H54 (cell line): Measurements from ENCODE around the gene PNMA8A.
"Not testable (repeated sequence)": the region's sequence is repeated elsewhere in the genome, so short reads cannot be mapped to it uniquely, and the experiment has no call there.

ENCODE experiments used
- DNase-seq: peaks from one replicate; pipeline ENCODE4 v3.0.0; 2011; ENCODE audit warnings: low spot score, mixed read lengths; ENCODE audit not compliant: insufficient read length
- FAIRE-seq: peaks from 3 replicates; lab custom pipeline; 2011; peaks lifted over from hg19 to GRCh38; lab: Jason Lieb, UNC
- POLR2A ChIP-seq: IDR thresholded peaks from 2 replicates; pipeline ENCODE4 v1.6.1; 2011; ENCODE audit warnings: low read depth, mild to moderate bottlenecking, low read length

The PNMA8A gene, protein sequence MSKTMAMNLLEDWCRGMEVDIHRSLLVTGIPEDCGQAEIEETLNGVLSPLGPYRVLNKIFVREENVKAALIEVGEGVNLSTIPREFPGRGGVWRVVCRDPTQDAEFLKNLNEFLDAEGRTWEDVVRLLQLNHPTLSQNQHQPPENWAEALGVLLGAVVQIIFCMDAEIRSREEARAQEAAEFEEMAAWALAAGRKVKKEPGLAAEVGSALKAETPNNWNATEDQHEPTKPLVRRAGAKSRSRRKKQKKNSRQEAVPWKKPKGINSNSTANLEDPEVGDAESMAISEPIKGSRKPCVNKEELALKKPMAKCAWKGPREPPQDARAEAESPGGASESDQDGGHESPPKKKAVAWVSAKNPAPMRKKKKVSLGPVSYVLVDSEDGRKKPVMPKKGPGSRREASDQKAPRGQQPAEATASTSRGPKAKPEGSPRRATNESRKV

DNA sequence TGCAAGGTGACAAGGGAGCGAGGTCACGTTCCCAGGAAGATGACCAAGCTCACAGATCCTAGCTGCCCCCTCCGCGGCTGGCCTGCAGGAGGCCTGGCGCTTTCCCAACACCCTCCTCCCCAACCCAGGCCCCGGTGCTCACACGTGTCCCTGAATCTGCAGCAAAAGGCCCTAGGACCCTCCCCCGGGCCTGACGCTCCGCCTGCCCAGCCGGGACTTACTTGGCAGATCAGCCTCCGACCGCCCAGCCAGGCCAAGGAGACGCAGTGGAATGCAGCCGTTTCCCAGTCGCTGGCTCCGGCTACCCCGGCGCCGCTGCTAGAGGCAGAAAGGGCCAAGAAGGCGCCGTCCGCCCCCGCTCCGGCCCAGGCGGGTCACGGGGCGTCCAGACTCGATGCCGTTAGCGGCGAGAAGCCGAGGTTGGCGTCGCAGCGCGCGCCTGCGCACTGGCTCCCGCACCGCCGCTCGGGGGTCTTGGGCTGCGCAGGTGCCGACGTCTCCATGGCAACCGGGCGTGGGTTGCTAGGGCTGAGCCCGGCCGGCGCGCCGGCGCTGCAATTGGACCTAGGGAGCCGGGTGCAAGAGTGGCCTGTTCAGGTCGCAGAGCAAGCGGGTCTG, at the start of gene PNMA8A:
PNMA8A (minus strand) TSS at position 448 of the 618 bp plus-strand sequence. CDS start 528 bp downstream, outside the sequence.
- TF ChIP-seq POLR2A: no peak
- no peak for DNase-seq
- no peak for FAIRE-seq

DNA sequence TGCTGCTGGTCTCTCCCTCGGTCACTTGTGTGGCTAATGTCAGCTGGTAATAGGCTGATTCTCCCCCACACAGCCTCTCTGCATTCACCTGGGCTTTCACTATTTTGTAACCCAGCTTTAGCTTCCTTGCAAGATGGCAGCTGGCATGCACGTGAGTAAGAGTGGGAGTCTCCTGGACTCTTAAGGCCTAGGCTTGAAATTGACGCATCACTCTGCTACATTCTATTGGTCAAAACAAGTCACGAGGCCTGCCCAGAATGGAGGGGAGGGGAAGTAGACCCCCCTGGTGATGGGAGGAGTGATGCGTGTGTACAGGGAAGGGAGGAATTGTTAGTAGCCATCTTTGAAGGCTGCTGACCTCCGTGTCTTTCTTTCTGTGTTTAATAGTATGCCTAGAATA, 49.3 kb upstream of the PNMA8A start:
- no peak for TF ChIP-seq POLR2A
- DNase-seq (no peak), FAIRE-seq (no peak)

DNA sequence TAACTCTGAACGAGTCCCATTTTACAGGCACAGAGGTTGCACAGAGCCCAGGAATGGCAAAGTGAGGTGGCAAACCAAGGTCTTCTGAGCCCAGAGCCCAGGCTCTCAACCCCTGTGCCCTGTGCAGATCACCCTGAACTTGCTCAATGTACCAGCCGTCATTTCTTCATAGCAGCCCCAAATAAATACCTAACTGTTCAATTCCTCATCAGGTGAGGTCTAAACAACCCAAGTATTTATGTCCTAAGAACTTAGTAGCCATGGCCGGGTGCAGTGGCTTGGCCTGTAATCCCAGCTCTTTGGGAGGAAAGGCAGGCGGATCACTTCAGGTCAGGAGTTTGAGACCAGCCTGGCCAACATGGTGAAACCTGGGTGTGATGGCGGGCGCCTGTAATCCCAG, 46.1 kb upstream of the PNMA8A start:
- FAIRE-seq (no peak), DNase-seq (no peak)
- TF ChIP-seq POLR2A: no peak

DNA sequence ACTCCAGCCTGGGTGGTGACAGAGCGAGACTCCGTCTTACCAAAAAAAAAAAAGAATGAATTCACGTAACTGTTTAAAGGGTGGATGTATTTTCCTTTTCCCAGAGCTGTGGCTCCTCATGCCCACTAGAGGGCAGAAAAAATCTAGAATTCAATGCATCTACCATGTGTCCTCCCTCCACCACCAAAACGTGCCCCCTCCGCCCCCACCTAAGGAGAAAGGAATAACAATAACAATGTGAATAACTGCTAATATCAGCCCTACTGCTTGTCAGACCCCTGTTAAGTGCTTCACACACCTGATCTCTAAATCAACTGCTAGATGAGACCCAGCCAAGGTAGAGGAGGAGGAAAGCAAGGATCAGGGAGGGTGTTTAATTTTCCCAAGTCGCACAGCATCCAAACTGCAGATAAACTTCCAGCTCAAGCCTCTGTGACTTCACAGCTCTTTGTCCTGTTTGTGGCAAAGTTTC, 44.6 kb upstream of the PNMA8A start:
- peak; percentile 35 for DNase-seq
- TF ChIP-seq POLR2A: no peak
- FAIRE-seq: no peak

DNA sequence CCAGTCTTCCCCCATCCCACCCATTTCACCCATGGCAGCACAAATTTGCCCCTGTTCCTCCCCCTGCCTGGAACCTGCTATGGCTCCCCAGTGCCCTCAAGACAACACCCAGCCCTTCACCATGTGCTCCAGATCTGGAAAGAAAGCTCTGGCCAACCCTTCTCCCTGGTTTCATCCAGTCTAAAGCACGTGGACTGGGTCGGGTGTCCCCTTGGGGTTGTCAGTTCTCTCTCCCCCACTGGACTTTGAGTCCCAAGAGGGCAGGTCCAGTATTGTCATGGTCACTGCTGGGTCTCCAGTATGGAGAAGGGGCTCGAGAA, 43.9 kb upstream of the PNMA8A start:
- FAIRE-seq (no peak), DNase-seq (no peak)
- TF ChIP-seq POLR2A: no peak

DNA sequence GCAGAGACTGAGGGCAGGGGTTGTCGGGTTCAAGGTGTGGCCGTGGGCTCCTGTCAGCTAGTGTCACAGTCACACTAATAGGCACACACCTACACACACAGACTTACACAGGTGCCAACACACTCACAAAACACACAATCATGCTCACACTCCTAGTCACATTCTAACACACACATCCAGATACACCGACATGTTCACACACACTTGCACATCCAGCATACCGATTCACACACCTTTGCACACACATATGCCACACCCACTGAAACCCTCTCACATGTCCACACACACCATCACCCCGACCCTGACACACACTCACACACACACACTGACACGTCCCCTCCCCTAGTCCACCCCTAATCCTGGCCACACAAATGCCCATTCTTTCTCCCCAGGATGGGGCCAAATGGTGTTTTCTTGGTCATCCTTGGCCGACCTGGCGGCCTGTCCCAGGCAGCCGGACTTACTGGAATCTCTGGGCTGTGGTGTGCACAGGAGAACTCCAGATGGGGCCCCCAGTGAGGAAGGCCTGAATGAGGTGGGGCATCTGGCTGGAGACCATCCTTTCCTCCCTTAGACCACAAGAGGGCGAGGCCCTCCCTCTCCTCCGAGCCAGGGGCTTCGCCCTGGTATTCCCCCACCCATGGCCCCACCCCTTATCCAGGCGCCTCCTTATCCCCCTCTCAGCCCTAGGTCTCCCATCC, 43.4 kb upstream of the PNMA8A start:
- FAIRE-seq (no peak), DNase-seq (no peak)

DNA sequence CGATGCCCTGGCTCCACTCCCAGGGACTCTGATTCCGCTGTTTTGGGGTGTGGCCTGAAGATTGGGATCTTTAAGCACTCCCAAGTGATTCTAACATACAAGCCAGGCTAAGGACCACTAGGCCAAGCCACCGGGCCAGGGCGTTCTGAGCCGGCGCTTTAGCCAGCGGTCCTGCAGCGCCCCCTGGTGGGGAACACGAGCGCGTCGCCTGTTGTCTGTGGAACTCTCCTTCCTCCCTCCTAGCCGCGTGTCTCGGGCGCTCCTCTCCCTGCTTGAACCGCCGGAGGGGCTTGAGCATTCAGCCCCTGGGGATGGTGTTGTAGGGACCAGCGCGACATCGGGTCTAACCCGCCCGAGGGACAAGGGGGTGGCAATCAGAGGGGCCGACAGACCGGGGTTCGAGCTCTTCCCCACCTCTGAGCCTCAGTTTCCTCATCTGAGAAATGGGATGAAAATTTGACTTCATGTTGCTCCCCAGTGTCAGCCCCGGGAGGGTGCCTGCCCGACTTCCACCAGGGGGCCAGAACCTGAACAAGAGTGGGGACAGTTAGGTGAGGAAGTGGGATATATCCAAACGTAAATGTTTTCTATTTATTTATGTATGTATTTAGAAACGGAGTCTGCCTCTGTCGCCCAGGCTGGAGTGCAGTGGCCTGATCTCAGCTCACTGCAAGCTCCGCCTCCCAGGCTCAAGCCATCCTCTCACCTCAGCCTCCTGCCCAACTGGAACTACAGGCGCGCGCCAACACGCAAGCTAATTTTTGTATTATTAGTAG, 42.3 kb upstream of the PNMA8A start:
- no peak for FAIRE-seq
- no peak for TF ChIP-seq POLR2A
- peak; percentile 69 for DNase-seq

More for the DNA sequence above, 43.4 kb upstream of the PNMA8A start:
- no peak for TF ChIP-seq POLR2A

DNA sequence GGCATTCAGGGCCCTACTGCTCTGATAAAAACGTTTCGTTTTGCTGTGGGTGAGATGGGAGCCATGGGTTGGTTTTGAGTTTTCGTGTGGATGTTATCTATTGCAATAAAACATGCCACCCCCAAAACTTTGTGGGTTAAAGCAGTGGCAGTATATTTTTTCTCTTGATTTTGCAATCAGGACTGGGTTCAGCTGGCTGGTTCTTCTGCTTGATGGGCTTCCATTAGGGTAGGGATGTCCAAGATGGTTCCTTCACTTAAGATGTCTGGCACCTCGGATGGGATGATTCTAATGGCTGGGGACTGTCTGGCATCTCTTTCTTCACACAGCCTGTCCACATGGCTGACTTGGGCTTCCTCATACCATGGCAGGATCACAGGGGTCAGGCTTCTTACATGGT, 39.9 kb upstream of the PNMA8A start:
- no peak for TF ChIP-seq POLR2A
- DNase-seq: no peak
- FAIRE-seq: no peak

DNA sequence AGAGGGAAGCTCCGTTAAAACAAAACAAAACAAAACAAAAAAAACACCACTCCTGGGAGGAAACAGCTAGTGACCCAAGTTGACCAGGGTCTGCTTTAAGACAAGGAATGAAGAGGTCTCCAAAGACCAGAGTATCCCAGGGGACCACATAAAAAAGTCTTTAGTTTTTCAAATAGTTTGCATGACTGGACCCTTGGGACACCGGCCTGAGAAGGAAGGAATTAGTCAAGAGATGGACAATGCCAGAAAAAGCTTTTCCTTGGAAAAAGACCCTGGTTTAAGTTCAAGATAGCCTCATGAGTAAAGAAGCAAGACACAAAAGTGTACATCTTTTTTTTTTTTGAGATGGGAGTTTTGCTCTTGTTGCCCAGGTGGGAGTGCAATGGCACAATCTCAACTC, 36.8 kb upstream of the PNMA8A start:
- no peak for DNase-seq
- FAIRE-seq: no peak
- no peak for TF ChIP-seq POLR2A

DNA sequence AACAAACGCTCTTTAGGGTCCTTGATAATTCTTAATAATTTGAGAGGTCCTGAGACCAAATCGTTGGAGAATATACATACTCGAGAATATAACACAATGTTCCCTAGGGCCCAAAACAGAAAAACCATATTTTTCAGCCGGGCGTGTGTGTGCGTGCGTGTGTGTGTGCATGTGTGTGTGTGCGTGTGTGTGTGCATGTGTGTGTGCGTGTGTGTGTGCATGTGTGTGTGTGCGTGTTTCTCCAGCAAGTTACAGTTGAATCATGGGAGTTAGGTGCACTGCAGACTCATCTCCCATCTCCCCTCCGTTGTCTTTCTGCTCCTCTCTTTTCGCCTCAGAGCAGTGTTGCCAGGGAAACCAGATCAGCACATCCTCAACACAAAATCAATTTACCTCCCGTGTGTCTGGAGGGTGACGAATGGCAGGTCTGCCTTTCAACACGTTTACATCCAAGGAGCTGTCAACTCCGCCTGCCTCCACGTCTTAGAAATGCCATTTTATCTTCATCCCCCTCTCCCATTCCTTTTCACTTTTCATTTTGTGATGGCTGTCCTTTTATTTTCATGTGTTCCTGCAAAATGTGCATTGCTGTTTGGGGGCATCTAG, 32.6 kb upstream of the PNMA8A start:
- DNase-seq (no peak), FAIRE-seq (no peak)
- TF ChIP-seq POLR2A: no peak

DNA sequence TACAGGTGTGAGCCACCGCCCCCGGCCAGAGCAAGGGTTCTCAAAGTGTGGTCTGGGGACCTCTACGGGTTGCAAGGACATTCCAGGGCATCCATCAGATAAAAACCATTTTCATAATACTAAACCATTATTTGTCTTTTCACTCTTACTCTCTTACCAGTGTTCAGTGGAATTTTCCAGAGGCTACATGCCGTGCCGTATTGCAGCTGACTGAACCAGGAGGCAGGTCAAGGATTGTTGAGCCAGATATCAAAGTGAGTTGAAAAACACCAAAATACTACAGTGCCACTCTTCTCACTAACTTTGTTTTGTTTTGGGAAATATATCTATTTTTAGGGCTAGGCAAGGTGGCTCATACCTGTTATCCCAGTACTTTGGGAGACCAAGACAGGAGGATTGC, 31.5 kb upstream of the PNMA8A start:
- no peak for FAIRE-seq
- TF ChIP-seq POLR2A: no peak

DNA sequence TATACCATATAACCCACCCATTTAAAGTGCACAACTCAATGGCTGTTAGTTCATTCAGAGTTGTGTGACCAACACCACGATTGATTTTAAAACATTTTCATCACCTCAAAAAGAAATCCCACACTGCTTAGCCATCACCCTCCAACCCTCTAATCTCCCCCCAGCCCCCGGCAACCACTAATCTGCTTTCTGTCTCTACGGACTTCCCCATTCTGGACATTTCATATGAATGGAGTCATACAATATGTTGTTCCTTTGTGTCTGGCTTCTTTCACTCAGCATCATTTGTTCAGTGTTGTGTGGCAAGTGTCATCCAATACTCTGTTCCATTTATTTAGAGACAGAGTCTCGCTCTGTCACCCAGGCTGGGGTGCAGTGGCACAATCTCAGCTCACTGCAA, 28.3 kb upstream of the PNMA8A start:
- FAIRE-seq: no peak

More for the DNA sequence above, 31.5 kb upstream of the PNMA8A start:
- no peak for DNase-seq

DNA sequence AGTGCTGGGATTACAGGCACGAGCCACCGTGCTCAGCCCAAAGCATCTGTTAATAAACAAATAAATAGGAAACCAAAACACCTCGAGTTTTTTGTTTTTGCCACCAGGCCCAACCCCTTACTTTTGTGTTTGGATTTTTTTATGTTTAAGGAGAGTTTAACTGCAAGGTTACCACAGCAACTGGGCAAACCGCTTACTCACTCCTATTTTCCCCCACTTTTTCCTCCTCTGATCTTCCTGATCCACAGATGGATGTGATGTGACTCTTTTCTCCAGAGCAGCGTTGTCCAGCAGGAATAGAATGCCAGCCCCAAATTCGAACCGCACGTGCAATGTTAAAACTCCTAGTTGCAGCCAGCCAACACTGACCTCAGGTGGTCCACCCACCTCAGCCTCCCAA, 26.4 kb upstream of the PNMA8A start:
- TF ChIP-seq POLR2A: no peak
- DNase-seq (no peak), FAIRE-seq (no peak)

More for the DNA sequence above, 28.3 kb upstream of the PNMA8A start:
- no peak for DNase-seq
- no peak for TF ChIP-seq POLR2A

DNA sequence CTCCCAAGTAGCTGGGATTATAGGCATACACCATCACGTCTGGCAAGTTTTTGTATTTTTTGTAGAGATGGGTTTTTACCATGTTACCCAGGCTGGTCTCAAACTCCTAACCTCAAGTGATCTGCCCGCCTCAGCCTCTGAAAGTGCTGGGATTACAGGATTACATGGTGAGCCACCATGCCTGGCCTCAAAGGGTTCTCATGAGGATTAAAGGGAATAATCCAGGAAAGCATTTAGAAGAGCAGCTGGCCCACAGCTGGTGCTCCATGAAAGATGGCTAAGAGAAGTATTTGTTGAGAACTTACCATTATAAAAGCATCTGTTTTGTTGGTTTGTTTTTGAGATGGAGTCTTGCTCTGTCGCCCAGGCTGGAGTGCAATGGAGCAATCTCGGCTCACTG, 25.5 kb upstream of the PNMA8A start:
- not testable (repeated sequence) for FAIRE-seq, DNase-seq
